Measurements from ENCODE around the gene PSMB7.

DNA sequence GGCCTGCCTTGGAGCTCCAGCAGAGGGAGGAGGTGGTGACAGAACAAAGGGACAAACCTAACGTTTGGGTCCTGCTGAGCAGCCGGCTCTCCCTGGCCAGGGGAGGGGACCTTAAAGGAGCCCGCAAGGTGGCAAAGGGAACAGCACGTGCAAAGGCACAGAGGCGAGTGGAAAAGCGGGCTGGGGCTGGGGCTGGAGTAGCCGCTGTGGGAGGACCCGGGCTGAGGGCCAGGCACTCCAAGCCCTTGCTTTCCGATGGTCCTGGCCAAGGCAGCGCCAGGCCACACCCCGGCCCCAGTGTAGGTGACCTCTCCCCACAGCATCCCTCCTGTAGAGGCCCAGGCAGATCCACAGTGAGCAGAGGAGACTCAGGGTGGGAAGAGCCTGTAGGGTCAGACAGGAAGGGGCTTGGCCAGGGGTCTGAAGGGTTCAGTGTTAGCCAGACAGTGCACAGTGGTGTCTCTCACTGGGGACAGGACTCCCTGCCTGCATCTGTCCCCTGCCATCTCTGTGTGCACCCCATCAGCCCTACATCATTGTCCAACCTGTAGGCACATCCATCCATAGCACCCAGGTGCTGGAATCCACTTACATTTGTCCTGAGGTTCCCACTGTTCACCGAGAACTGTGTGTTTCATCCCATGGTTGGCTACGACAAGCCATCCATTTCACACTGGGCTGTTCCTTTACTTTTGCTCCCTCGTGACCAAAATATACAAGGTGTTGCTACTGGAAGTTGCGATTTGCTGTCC lies 80.5 kb downstream of the PSMB7 start:
- TF ChIP-seq, protein P1, sequence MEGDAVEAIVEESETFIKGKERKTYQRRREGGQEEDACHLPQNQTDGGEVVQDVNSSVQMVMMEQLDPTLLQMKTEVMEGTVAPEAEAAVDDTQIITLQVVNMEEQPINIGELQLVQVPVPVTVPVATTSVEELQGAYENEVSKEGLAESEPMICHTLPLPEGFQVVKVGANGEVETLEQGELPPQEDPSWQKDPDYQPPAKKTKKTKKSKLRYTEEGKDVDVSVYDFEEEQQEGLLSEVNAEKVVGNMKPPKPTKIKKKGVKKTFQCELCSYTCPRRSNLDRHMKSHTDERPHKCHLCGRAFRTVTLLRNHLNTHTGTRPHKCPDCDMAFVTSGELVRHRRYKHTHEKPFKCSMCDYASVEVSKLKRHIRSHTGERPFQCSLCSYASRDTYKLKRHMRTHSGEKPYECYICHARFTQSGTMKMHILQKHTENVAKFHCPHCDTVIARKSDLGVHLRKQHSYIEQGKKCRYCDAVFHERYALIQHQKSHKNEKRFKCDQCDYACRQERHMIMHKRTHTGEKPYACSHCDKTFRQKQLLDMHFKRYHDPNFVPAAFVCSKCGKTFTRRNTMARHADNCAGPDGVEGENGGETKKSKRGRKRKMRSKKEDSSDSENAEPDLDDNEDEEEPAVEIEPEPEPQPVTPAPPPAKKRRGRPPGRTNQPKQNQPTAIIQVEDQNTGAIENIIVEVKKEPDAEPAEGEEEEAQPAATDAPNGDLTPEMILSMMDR (conservative IDR thresholded peaks at IDR 0.05; ENCODE audit: low read length) = no peak
- TF ChIP-seq EZH2phosphoT487 (IDR thresholded peaks at IDR 0.05; ENCODE audit: borderline replicate concordance) = no peak
